ENCODE measurements around the gene ZWILCH.

- TF ChIP-seq CTCF (IDR thresholded peaks at IDR 0.05; ENCODE audit: low read length) (no peak), EZH2 (optimal IDR thresholded peaks at IDR 0.05; ENCODE audit: low read depth, low read length) (no peak)
Measured at GRCh38 chr15:66560856-66561525, 55.9 kb downstream of the ZWILCH start.
